HG03039 (cell line): ENCODE results near the gene TLX1.

ENCODE experiments used
- ATAC-seq: cut with Tn5 transposase; IDR thresholded peaks from one replicate; pipeline ENCODE4 v1.9.1; 2021; ENCODE audit warnings: mild to moderate bottlenecking, moderate library complexity; ENCODE audit not compliant: unreplicated experiment

TLX1 gene

GRCh38 chr10:101130984-101131961, at the start of gene TLX1:
Gene TLX1, plus strand, starts transcription at chr10:101131300. Its CDS starts 242 bp downstream, at chr10:101131542.
- ATAC-seq: no peak

GRCh38 chr10:101085846-101086245, 45.3 kb upstream of the TLX1 start:
- no peak for ATAC-seq

- no peak for ATAC-seq
Measured at GRCh38 chr10:101087376-101087775, 43.7 kb upstream of the TLX1 start.

- ATAC-seq: no peak
Measured at GRCh38 chr10:101087965-101088364, 43.1 kb upstream of the TLX1 start.

GRCh38 chr10:101089520-101090299, 41.4 kb upstream of the TLX1 start:
- ATAC-seq: no peak

GRCh38 chr10:101090597-101090996, 40.5 kb upstream of the TLX1 start:
- ATAC-seq: no peak

- ATAC-seq: no peak
Measured at GRCh38 chr10:101091546-101092290, 39.4 kb upstream of the TLX1 start.

GRCh38 chr10:101092881-101093354, 38.2 kb upstream of the TLX1 start:
- no peak for ATAC-seq

GRCh38 chr10:101094121-101094879, 36.8 kb upstream of the TLX1 start:
- ATAC-seq: no peak

- ATAC-seq: no peak
Measured at GRCh38 chr10:101095004-101095403, 36.1 kb upstream of the TLX1 start.

- no peak for ATAC-seq
Measured at GRCh38 chr10:101095550-101096213, 35.4 kb upstream of the TLX1 start.

GRCh38 chr10:101096378-101096777, 34.7 kb upstream of the TLX1 start:
- no peak for ATAC-seq

GRCh38 chr10:101097881-101098280, 33.2 kb upstream of the TLX1 start:
- no peak for ATAC-seq

- ATAC-seq: no peak
Measured at GRCh38 chr10:101099901-101100300, 31.2 kb upstream of the TLX1 start.

- no peak for ATAC-seq
Measured at GRCh38 chr10:101101372-101101881, 29.7 kb upstream of the TLX1 start.

GRCh38 chr10:101103430-101103829, 27.7 kb upstream of the TLX1 start:
- no peak for ATAC-seq

GRCh38 chr10:101106351-101106750, 24.7 kb upstream of the TLX1 start:
- ATAC-seq: no peak

GRCh38 chr10:101107771-101108170, 23.3 kb upstream of the TLX1 start:
- no peak for ATAC-seq

GRCh38 chr10:101110856-101111523, 20.1 kb upstream of the TLX1 start:
- ATAC-seq: no peak
